HepG2 (cell line): ENCODE measurements around the gene WDR53. TPM values are rescaled to one million over a fixed set of nuclear protein-coding genes. Genes with fewer than 3 reads are reported as not detected.

Experiments
- CSRNP2 ChIP-seq: sonication (generic); formaldehyde crosslinking; conservative IDR thresholded peaks from 2 replicates; pipeline ENCODE4 v1.8.0; 2022; ENCODE audit warnings: low read depth, missing genetic modification reagents
- GABPA ChIP-seq, 2 experiments: IDR thresholded peaks; 2 replicates each; pipeline ENCODE4 v1.6.1; 2011 to 2016; ENCODE audit warnings: low read depth in 2 of 2, low read length in 1 of 2, missing biosample characterization in 1 of 2, missing genetic modification characterization in 1 of 2
- GPBP1L1 ChIP-seq: sonication (generic); formaldehyde crosslinking; IDR thresholded peaks from 2 replicates; pipeline ENCODE4 v1.5.0; 2020; ENCODE audit warnings: mild to moderate bottlenecking, missing genetic modification reagents
- TRIM24 ChIP-seq: sonication (generic); formaldehyde crosslinking; IDR thresholded peaks from 2 replicates; pipeline ENCODE4 v1.8.0; 2022; ENCODE audit warnings: mild to moderate bottlenecking, missing genetic modification reagents
- ZBTB10 ChIP-seq: sonication (generic); formaldehyde crosslinking; IDR thresholded peaks from 2 replicates; pipeline ENCODE4 v1.4.0; 2020; ENCODE audit warnings: missing genetic modification reagents, borderline replicate concordance
- ZBTB44 ChIP-seq: sonication (generic); formaldehyde crosslinking; IDR thresholded peaks from 2 replicates; pipeline ENCODE4 v1.4.0; 2020; ENCODE audit warnings: missing genetic modification reagents
- polyA plus RNA-seq, 8 experiments: library from polyadenylated mRNA; depleted of rRNA in 3 of 8; stranded (reverse) in 7 of 8; unstranded in 1 of 8; fragments of >200 nt; fragmentation: Illumina TruSeq in 4 of 8; extraction: Trizol in 4 of 8; gene quantifications; 2 replicates each; pipeline versions ENCODE4 v1.2.1 to v1.2.3, GENCODE V29; 2011 to 2016; ENCODE audit warnings: low read depth in 4 of 8, missing spikeins in 1 of 8, mixed read lengths in 1 of 8; ENCODE audit not compliant: insufficient read depth in 1 of 8
- total RNA-seq, 5 experiments: library from RNA; depleted of rRNA; stranded (reverse); fragments of >200 nt; fragmentation: Illumina TruSeq; extraction: Trizol; gene quantifications; 2 replicates each; pipeline ENCODE4 v1.2.3, GENCODE V29; 2016; ENCODE audit warnings: low read depth in 1 of 5

The WDR53 gene
- total and polyA plus RNA-seq, 2 of the 13 experiments (the other 11 are each of a cell fraction or from before 2014, with no cell fraction given) = 3.5 to 7.7 TPM

GRCh38 chr3:196585044-196585757 is 16.8 kb upstream of the WDR53 start (continued):
- no peak for TF ChIP-seq ZBTB10 (CRISPR knock-in tag)
- no peak for TF ChIP-seq TRIM24
- TF ChIP-seq GABPA (IDR thresholded peaks at IDR 0.05; ENCODE audit: low read depth, low read length) = no peak
- no peak for TF ChIP-seq GABPA (CRISPR knock-in tag; IDR thresholded peaks at IDR 0.05; ENCODE audit: low read depth)
- no peak for TF ChIP-seq GPBP1L1
- no peak for TF ChIP-seq ZBTB44 (CRISPR knock-in tag)
- TF ChIP-seq CSRNP2 (CRISPR knock-in tag) = no peak
